GM19025 (cell line): ENCODE data around the gene TFAP2D.

Experiments
- ATAC-seq: cut with Tn5 transposase; IDR thresholded peaks from one replicate; pipeline ENCODE4 v1.9.1; 2021; ENCODE audit warnings: mild to moderate bottlenecking, low read depth, moderate library complexity; ENCODE audit not compliant: unreplicated experiment

The TFAP2D gene

DNA sequence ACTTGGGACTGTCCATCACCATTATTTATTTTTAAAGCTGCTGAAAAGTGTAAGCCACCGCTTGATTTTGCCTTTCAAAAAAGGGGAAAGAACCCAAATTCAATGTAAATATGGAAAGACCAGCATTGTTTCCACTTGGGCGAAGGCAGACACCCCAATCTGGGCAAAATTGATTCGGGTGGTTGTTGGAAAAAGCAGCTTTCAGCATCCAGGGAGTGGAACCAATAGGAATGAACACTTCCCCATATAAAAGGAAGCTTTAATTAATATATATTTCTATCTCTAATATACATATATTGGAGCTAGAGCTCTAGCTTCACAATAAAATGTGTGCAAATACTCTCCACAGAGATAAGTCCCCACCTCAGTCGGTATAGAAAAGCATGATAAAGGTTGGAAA lies at the start of gene TFAP2D:
TFAP2D (plus strand) TSS at position 301 of the 400 bp plus-strand sequence. CDS start 530 bp downstream, outside the sequence.
- ATAC-seq, result no peak

DNA sequence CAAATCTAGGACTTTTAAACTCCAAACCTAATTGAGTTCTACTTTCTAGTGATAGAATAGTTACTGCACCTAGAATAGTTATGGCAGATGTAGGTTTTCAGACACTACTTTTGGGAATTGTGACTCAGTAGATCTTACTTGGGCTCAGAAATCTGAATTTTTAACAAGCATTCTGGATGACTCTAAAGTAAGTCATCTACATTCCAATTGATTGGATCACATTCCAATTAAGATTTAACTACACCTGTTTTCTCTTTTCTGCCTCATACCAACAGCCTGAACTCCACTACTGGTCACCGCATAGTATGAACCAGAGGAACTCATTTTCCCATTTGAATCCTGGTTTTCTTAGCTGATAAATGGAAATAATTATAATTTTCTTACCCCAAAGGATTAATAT lies 49.5 kb upstream of the TFAP2D start:
- no peak for ATAC-seq

DNA sequence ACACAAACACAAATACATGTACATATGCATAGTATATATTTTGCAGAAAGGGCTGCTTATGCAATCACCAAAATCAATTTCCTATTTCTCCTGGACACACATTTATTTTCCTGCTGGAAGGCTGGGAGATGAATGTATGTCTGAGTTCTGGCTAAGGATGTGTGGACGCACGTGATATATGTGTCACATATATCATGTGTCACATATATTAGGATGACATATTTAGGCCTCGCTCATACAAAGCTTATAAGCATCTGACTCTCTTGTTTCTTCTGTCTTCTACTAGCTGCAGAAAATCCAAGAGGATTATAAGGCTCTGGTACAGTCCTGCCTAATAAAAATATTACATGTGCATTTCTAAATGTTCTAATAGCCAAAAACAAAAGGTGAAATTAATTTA lies 47.2 kb upstream of the TFAP2D start:
- no peak for ATAC-seq

DNA sequence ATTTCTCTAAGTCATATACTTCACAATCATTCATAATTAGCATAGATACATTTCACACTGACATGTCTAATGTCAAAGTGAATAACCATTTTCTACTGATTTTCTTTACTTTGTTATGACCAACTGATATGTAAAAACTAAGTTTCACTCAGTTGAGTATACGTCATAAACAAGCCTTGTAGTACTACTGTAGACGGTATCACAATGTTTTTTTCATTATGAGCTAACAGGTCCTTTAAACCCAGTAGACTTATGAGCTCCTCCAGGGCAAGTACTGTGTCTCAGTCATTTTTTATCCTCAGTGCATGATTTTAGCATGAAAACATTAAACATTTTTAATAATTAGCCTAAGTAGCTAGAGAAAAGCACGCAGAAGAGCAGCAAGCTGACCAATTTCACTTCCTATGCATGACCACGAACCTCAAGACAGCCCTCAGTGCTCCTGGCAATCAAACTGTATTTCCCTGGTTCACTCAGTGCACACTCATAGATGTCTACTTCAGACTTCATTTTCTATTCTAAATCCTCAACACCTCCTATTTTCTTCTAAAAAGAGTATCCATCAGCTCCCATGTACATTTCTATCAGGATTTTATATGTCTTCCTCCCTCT lies 32.0 kb upstream of the TFAP2D start:
- peak; percentile 87 for ATAC-seq

DNA sequence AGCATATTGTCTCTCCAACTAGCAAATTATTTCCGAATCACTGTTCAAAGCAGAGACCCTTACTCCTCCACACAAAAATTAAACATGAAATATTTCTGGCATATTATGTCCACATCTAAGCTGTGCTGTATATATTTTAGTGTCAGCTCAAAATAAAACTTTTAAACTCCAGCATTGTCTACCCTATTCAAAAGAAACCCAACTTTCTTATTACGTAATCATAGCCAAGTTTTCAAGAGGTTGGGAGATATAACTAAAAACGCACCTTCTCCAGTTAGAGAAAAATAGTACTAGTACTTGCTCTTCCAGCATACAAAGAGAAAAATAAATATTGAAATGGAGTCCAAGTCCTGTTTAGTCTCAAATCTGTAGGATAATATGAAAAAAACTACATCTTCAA lies 24.1 kb upstream of the TFAP2D start:
- no peak for ATAC-seq

DNA sequence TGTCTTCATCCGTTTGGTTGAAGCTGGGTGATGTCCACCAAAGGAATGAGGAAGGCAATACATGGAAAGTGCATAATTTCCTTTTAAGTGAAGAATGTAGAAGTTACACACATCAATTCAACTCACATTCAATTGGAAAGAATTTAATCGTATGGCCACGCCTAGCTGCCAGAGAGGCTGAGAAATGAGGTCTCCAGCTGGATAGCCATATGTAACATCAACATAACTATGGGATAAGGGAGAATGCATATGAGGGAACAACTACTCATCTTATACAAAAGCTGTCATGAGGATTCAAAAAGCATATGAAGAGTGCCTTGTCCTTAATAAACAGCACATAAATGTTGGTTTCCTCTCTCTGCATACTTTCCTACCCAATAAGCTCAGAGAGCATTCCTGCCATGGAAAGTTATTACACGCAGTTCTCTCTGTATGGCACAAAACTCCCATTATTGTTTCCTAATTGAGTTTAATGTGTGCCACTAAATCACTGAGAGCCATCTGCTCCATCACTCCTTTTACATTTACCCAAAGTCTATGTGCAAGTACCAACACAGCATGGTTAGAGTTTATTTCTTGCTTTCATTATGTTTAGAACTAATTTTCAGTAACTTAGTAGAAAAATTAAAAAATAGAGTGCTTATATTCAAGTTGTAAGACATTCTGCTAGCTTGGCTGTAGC lies 21.4 kb upstream of the TFAP2D start:
- no peak for ATAC-seq

DNA sequence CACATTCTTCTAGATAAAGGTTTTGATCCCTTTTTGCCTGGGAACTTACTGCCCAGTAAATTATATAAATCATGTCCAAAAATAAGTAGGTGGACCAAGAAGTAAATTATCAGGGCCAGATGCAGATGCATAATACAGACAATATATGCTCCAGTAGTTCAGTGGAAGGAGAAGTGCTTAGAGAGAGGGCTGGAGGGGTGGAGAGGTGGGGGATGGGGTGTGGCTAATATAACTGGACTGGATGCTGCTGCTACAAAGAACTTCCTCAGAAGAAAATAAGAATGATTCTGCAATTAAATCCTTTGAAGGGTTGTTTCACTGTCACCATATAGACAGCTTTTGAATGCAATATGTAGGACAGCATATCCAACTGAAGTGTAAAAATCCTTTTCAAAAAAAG lies 14.8 kb upstream of the TFAP2D start:
- ATAC-seq, result no peak

DNA sequence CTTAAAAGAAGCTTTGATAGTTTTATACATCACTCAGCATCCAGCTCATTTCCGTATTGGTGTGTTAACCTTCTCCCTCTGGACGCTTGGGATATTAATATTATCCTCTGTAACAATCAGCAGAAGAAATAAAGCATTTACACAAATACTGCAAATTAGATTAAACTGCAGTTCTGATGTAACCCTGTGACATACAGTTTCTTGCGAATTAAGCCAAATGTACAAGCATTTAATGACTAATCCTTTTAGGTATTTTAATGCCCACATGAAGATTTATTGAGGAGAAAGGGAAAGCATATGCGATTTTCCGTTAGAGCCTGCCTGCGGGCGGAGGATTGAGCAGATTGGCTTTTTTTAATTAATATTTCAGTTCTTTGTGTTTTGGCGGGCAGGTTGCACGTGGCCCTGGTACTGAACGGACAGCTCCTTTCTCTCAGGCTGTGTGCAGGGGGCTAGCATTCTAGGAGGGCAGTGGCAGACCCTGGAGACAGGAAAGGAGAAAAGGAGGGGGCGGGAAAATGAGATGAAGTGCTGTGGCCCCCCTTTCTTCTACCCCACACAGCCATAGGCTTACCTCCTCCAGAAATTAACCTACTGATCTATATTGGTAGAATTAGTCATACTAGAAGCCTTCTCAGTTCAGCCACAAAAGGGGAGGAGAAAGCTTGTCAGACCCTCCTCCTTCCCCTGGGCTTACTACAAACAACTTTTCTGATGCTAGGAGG lies 14.1 kb upstream of the TFAP2D start:
- ATAC-seq, result no peak

DNA sequence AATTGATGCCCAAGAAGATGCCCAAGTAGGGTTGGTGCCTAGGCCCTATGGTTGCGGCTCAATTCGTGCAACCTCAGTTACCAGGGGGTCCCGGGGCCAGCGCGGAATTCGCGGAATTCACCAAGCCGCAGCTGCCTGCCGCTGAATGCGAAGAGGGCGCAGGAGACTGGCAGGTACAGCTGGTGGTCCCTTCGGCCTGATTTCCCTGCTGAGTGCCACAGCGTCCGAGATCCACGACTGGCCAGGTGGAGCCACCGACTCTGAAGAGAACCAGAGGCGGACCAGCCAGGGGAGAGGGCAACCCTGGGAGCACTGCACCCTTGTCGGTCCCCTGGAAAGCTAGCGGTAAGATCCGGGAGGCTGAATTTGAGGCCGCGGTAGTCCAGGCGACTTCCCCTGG lies 6.8 kb upstream of the TFAP2D start:
- no peak for ATAC-seq

DNA sequence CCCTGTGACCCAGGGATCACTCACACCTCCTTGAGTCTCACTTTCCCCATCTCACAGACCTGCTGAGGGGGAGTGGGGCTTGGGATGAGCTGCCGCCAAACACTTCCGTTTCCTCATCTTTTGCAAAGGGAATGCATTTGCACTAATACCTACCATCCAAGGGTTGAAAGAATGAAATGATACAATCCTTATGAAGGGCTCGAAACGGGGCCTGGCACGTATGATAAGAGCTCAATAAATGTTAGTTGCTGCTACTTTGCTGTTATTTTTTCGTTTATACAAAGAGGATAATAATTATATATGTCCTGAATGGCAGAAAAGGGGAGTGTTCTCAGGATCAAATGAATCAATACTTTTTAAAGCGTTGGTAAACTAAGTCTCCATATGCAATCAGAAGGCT lies 6.1 kb upstream of the TFAP2D start:
- ATAC-seq, result no peak

DNA sequence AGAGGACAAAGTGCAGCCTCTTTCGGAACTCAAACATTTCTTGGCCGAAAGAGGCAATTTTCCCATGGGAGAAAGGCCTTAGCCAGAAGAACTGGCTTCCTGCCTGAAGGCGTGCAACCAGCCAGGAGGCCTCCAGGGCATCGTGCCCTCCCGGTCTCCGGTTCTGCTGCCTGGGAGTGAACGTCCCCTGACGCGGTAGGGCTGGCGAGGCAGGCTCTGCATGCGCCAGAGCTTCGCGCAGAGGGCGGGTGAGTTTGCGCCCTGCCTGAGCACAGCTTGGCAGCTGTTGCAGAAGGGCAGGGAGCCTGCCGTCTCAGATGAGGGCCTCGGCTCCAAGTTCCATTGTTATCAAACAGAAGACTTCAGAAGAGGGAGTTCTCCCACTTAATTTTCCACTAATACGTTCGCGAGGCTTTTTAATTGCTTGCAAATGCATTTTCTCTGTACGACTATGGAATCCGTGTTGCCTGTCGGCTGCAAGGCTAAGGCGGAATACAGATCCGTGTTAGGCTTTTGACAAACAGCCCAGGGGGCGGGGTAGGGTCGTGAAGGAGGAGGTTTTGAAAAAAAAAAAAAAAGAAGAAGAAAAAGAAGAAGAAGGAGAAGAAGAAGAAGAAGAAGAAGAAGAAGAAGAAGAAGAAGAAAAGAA lies 5.5 kb upstream of the TFAP2D start:
- no peak for ATAC-seq

DNA sequence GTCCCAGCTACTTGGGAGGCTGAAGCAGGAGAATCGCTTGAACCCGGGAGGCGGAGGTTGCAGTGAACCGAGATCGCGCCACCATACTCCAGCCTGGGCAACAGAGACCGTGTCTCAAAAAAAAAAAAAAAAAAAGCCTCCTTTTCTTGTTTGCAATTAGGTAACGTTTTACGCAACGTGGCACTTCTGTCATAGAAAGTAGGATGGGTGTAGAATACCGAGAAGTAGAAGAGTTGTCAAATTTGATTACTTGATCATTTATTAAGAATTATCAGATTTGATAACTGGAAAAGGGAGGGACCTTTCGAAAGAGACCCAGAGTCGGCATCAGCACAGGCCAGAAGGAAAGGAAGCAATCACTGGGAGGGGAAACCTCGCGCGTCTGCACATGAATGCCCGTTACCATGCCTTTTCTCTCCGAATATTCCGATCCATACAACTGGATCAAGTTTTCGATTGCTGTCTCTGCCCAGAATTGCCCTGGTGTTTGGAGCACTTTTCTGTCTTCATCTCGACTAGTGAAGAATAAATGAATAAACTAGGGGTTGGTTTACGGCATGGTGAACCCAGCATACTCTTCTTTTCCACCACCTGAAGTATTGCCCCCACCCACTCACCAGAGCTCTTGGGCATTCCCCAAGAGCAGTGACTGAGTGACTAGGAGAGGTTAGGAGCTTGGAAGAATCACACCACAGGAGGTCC lies 4.5 kb upstream of the TFAP2D start:
- no peak for ATAC-seq

DNA sequence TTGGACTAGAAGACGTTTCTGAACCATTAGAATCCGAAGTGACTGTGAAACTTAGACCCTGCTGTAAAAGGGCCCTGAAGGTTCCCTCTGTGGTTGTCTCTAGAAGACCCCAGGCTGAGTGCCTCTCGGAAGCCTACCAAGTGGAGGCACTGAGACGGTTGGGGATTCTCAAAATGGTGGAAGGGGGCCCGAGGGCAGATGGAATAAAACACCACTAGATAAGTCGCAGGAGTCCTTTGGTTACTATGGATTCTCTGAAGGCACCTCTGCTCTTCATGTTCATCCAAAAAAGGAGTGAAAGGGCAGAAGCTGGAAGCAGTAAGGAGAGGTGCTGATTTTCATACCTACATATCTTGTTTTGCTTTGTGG lies 4.0 kb upstream of the TFAP2D start:
- no peak for ATAC-seq

DNA sequence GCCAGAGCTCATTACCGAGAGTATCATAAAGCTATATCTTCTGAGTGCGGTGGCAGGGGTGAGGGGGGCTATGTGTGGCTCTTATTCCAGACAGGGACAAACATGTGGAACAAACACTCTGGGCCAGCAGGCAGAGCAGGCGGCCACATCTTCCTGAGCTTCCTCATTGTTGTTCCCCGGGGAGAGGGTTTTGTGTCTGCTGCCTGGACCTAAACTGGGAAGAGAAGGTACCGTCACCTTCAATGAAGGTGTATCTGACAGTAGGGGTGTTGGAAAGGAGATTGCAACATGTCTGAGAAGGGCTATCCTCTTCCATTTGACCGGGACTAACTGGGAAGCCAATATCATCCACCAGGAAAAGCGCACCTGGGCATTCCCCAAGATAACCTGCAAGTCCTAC lies 1.6 kb upstream of the TFAP2D start:
- no peak for ATAC-seq

DNA sequence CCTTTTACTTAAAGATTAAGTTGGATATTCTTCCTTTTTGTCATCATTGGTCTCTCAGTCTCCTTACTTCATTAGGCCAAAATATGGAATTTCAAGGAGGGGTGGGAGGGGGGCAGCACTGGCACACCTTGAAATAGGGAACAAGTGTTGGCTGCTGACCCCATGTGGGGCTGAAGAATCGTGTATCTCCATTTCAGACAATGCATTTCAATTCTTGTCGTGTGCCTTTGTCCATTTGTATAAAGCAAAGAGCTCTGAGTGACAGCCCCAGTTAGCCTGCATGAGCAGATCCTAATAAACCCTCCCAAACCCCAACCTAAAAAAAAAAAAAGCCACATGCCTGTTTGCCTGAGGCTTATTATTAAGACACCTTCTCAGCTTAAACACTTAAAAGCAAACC lies 1.0 kb upstream of the TFAP2D start:
- ATAC-seq, result no peak

DNA sequence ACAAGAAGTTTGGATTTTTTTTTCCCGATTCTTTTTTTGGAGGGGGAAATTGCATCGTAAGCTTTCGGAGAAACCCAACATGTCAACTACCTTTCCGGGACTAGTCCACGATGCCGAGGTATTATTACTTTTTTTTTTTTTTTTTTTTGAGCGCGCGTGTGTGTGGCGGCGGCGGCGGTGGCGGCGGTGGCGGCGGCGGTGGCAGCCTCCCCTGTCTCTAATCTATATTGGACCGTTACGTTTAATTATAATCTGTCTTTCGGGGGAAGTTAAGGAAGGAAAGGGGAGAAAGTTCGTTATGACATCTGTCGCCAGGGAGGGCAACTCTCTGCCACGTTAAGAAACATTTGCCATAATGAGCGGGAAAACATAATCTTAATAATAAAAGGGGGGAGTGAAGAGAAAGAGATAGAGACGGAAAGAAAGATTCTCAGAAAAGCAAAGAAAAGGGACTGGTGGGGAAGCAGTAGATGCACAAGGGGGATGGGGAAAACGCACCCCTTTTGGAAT lies 706 bp downstream of the TFAP2D start:
- no peak for ATAC-seq

DNA sequence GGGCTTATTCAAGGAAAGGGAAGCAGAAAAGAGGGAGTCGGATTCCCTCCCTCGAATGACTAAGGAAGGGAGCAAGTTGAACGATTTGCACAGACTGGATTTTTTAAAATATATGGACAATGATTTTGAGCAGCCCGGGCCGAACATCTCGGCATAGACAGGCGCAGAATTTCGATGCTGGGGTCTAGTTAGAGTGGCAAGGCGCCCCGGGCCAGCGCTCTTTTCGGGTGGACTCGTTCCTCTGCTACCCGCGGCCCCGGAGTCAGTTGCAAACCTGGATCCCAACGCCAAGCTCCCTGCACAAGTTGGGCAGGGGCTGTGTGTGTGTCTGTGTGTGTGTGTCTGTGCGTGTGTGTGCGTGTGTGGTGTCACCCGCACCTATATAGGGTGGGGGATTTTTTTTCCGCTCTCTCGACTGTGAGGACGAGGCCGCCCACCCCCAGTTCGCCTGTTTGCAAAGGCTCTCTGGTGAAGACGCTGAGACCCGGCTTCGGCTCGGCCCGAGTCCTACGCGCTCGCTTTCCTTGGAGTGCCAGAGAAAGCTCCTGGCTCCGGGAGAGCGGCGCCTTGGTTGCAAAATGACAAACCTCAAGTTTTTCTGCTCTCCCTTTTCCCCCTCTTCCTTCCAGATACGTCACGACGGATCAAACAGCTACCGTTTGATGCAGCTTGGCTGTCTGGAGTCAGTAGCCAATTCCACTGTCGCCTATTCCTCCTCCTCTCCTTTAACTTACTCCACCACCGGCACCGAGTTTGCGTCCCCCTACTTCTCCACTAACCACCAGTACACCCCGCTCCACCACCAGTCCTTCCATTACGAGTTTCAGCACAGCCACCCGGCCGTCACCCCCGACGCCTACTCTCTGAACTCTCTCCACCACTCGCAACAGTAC lies 1.4 kb downstream of the TFAP2D start:
- ATAC-seq, result no peak

DNA sequence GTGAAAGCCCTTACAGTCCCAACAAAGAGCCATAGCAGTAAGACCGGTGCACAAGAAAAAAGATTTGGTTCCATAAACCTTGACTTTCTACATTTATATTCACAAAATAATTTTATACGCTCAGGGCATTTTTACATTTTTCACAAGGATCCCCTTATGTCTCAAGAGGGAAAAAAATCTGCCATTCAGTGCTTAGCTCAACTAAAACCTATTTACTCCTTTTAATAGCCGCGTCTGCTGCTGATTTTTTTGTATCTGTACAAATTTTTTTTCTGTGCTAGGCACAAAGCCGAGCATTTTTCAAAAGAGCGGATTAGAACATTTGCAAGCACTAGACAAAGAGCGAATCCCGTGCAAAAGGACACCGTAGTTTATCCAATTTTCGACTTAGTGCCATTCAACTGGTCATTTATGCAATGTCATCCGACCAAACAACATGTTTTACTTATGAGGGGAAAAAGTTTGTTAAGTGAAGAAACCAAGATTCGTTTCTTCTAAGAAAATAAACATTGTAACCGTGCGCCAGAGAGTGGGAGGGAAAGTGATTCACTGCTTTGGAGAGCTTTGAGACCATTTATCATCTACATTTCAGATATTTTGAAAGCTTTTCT lies 3.7 kb downstream of the TFAP2D start:
- no peak for ATAC-seq

DNA sequence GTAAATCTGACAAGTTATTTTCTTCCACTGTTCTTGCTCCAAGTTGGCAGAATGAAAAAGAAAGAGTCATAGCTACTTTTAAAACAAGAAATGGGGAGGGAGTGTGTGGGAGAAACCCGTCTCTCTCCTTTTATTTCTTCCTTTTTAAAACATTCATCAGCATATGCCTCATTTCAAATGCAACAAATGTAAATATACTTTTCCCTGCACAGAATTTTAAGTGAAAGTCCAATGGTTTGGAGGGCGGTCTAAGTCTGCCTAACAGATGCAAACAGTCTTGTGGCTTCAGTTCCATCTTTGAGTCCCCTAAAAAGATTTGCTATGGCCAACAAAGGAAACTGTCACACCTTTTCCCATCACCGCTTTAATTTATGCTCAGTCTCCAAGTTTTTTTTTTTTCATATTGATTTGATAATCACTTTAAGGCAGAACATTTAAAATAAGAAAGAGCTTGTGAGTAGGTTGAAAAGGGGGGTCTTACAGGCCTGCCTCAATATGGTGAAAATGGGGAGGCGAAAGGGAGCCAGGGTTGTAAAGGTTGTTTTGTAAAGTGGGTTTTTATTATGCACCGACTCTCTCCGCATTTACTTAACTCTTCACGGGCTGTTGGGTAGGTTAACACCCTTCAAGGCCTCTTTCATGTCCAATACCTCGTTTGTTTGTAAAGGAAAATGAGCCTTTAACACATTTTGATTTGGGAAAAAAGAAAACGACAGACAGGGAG lies 4.6 kb downstream of the TFAP2D start:
- no peak for ATAC-seq
